HG03175 (cell line): ENCODE measurements around the gene GLYATL1.

Experiments
- ATAC-seq: cut with Tn5 transposase; IDR thresholded peaks from one replicate; pipeline ENCODE4 v1.9.1; 2021; ENCODE audit warnings: mild to moderate bottlenecking, moderate library complexity; ENCODE audit not compliant: unreplicated experiment

The GLYATL1 gene

GRCh38 chr11:58926251-58926650, 13.0 kb upstream of the GLYATL1 start:
- no peak for ATAC-seq

GRCh38 chr11:58926695-58927094, 12.6 kb upstream of the GLYATL1 start:
- ATAC-seq: no peak

GRCh38 chr11:58927393-58928106, 11.7 kb upstream of the GLYATL1 start:
- no peak for ATAC-seq

- ATAC-seq: no peak
These were observed 11.2 kb upstream of the GLYATL1 start for GRCh38 chr11:58928107-58928499.

GRCh38 chr11:58928691-58929090, 10.6 kb upstream of the GLYATL1 start:
- no peak for ATAC-seq

GRCh38 chr11:58930926-58931325, 8.4 kb upstream of the GLYATL1 start:
- no peak for ATAC-seq

- no peak for ATAC-seq
These were observed 5.6 kb upstream of the GLYATL1 start for GRCh38 chr11:58933661-58934060.

GRCh38 chr11:58934945-58935513, 4.3 kb upstream of the GLYATL1 start:
- ATAC-seq: no peak

- ATAC-seq: no peak
These were observed 890 bp upstream of the GLYATL1 start for GRCh38 chr11:58938398-58938797.

GRCh38 chr11:58940028-58940427, 740 bp downstream of the GLYATL1 start:
- no peak for ATAC-seq

GRCh38 chr11:58941838-58942237, 2.5 kb downstream of the GLYATL1 start:
- no peak for ATAC-seq

GRCh38 chr11:58945663-58946062, 6.4 kb downstream of the GLYATL1 start:
- ATAC-seq: no peak

- ATAC-seq: no peak
These were observed 9.9 kb downstream of the GLYATL1 start for GRCh38 chr11:58949184-58949583.

- no peak for ATAC-seq
These were observed 18.6 kb downstream of the GLYATL1 start for GRCh38 chr11:58957922-58958321.

- ATAC-seq: peak; percentile 68
These were observed 19.2 kb downstream of the GLYATL1 start for GRCh38 chr11:58958500-58958899.

- no peak for ATAC-seq
These were observed 24.3 kb downstream of the GLYATL1 start for GRCh38 chr11:58963551-58964104.

- no peak for ATAC-seq
These were observed 26.1 kb downstream of the GLYATL1 start for GRCh38 chr11:58965246-58965985.

- ATAC-seq: no peak
These were observed 29.0 kb downstream of the GLYATL1 start for GRCh38 chr11:58968251-58968711.

GRCh38 chr11:58977470-58977869, 38.2 kb downstream of the GLYATL1 start:
- ATAC-seq: no peak

- no peak for ATAC-seq
These were observed 39.9 kb downstream of the GLYATL1 start for GRCh38 chr11:58979222-58979621.

GRCh38 chr11:58980159-58980843, 41.0 kb downstream of the GLYATL1 start:
- no peak for ATAC-seq
